ENCODE results near the gene KERA.

The KERA gene

DNA sequence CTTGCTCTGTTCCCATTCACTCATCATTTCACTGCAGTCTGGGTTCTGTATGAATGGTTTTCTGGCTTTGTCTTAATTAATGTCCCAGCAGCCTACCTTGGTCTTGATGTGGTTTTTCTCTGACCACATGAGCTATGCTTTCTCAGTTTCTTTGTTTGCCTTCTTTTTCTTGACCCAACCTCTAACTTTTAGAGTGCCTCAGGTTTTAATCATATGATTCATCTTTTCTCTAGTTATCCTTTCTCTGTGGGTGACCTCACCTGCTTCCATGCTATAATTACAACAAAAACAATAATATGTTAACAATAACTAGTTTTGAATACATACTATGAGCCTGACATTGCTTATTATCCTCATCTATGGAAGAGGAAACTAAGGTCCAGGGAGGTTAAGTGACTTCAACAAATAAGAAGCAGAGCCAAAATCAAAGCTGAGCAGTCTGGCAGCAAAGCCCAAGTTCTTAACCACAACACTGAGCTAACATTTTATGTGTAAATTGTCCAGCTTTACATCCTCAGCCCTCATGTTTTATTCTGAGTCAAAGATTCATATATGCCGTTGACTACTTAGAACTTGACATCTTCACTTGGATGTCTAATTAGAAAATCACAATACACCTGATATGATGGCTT lies 48.4 kb downstream of the KERA start:
- no peak for DNase-seq (ENCODE audit: low read depth in 2 of 2)

DNA sequence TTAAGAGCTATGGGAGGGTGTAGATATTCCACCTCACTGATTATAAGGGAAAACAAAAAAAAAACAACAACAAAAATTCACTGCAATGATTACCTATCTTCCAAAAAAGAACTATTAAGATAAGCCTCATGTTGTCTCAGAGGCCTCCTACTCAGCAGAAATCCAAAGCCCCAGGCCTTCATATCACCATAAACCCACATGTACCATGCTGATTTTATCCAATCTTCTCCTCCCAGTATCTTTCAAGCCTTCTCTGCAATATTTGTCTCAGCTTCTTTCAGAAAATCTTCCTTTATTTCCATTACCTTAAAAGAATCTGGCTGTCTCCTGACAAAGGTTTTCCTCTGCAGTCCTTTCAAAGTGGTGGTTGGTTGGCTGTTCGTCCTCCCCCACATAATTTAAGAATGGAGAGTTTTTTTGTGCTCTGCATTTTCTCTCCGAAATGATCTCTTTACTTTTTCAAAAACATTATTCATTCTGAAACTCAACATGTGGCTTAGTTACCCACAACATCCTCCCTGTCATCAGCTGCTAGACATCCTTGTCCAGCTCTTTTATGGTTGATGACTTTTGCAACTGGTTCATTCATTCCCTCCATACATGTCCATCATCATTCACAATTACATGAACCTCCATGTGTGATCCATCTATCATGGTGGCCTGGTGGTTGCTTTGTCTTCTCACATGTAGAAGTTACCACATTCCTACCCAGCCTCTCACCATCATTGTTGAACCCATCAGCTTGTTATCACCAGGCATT lies 50.1 kb downstream of the KERA start:
- DNase-seq (ENCODE audit: low read depth in 2 of 2): no peak

DNA sequence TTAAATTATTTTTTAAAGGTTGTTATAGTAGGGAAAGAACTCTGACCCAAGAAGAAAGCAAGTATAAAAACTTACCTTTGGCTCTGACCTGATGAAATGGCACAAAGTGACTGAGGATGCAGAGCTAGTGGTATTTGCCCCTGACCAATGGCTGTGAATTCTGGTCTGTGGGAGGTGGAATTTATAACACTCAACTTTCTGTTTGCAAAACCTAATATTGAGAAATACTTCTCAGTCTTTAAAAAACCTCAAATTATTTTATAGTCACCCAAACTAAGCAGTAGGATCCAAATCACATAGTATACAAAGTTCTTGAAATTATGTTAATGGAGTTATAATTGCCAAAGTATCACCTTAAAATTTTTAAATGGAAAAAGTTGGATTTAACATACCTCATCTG lies 53.0 kb downstream of the KERA start, which contains the start of gene EPYC:
Gene EPYC (minus strand): TSS at position 101 of the 400 bp plus-strand sequence. CDS start 2,407 bp downstream, outside the sequence.
- no peak for DNase-seq (ENCODE audit: low read depth in 2 of 2)

DNA sequence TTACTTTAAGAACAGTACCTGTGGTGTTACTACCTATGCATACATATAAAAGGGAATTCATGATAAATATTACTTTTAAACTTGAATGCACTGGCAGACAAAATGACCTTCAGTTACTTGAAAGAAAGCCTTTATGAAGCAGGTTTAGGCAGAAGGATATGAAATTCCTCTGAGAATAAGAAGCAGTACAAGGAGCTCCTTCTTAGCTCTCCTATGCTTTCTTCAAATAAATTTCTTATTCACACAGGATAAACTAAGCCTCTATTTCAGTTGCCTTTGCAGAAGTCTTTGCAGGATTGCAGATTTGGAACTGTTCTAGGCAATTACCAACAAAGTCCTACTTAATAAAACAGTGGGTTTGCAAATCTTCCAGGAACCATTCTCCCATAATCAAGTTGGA lies 54.1 kb downstream of the KERA start:
- DNase-seq (ENCODE audit: low read depth in 2 of 2): no peak

DNA sequence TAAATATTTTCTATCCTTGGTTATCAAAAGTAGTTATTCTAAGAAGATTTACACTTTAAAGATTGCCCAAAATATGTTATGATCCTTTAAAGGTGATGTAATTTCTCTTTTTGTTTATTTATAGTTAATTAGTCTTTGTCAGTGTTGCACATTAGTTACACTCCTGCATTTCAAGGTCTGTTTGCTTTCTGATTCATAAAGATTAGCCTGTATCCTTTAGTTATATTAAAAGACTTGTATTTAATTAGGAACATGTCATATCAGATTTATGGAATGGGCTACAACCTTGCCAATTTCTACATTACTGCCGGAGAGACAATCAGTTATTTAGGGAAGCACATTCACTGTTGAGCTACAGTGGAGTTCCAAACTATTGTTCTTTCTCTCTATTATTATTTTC lies 56.5 kb downstream of the KERA start:
- DNase-seq (ENCODE audit: low read depth in 2 of 2): no peak

Data from stimulated activated CD4-positive, alpha-beta T cell treated with anti-CD3 and anti-CD28 coated beads, Interleukin-4, amount 100 ng/mL, for 48 hours (primary cell).